Adrenal gland (tissue), 5 donors: ENCODE results near the gene PDIA5.

Source experiments
- POLR2A ChIP-seq, 2 donors: fragments of 450-650 bp; IDR thresholded peaks; one replicate each; pipeline ENCODE4 v1.6.1; 2017; ENCODE audit warnings: antibody characterized with exemption in 2 of 2, mild to moderate bottlenecking in 2 of 2, moderate library complexity in 1 of 2
- TF ChIP-seq, protein P1 (sequence below), 6 experiments: fragments of 450-650 bp in 4 of 6; fragments of 200-600 bp in 2 of 6; sonication (generic) in 1 of 6; IDR thresholded peaks; 1 replicate in 5 of 6; 2 replicates in 1 of 6; pipeline versions ENCODE4 v1.5.1 to v1.8.0; 2016 to 2021; ENCODE audit warnings: antibody characterized with exemption in 6 of 6, mild to moderate bottlenecking in 2 of 6, moderate library complexity in 1 of 6
- donor health status: DM: no; HTN: no; CAD: no.

DNA sequence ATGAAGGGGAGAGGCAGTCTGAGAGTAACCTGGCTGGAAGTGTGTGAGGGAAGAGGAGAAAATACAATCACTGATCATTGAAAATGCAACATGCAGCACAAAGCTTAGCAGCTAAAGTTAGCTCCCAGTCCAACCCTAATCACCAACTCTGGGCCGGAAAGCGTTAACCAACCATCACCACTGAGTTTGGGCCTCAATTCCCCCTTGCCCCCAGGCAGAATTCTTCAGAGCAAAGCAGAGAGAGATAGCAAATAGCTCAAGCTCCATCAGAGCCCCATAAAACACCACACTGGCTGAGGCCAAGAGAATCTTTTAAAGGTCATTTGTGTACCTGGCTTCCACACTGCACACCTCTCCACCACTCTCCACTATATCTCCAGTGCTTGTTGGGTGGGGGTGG, 16.2 kb upstream of the PDIA5 start:
- TF ChIP-seq, protein P1, sequence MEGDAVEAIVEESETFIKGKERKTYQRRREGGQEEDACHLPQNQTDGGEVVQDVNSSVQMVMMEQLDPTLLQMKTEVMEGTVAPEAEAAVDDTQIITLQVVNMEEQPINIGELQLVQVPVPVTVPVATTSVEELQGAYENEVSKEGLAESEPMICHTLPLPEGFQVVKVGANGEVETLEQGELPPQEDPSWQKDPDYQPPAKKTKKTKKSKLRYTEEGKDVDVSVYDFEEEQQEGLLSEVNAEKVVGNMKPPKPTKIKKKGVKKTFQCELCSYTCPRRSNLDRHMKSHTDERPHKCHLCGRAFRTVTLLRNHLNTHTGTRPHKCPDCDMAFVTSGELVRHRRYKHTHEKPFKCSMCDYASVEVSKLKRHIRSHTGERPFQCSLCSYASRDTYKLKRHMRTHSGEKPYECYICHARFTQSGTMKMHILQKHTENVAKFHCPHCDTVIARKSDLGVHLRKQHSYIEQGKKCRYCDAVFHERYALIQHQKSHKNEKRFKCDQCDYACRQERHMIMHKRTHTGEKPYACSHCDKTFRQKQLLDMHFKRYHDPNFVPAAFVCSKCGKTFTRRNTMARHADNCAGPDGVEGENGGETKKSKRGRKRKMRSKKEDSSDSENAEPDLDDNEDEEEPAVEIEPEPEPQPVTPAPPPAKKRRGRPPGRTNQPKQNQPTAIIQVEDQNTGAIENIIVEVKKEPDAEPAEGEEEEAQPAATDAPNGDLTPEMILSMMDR (IDR thresholded peaks at IDR 0.05), result no peak
- no peak for TF ChIP-seq POLR2A (IDR thresholded peaks at IDR 0.05)
